Small intestine (tissue), 7 donors: ENCODE results near the gene NEDD8. TPM values are rescaled to one million over a fixed set of nuclear protein-coding genes. Genes with fewer than 3 reads are reported as not detected.
A peak's percentile ranks its signal among the peaks of the same experiment; 100 is the strongest.

Experiments
- DNase-seq, 2 donors: peaks; one replicate each; pipeline versions ENCODE4 v3.0.0 to v3.0.0-alpha.2; 2013
- FAIRE-seq: peaks from 2 replicates; lab custom pipeline; 2012; peaks lifted over from hg19 to GRCh38; lab: Jason Lieb, UNC
- H3K27ac ChIP-seq, 3 donors: one replicate each; pipeline ENCODE4 v1.5.1; 2013; ENCODE audit warnings: low read length in 2 of 3, mild to moderate bottlenecking in 2 of 3, control low read depth in 1 of 3, inconsistent platforms in 1 of 3, low read depth in 1 of 3, moderate library complexity in 1 of 3
- H3K27me3 ChIP-seq, 3 donors: one replicate each; pipeline ENCODE4 v1.6.1; 2013; ENCODE audit warnings: low read length in 3 of 3, inconsistent platforms in 1 of 3; ENCODE audit not compliant: control insufficient read depth in 3 of 3, insufficient read depth in 3 of 3
- H3K36me3 ChIP-seq, 3 donors: one replicate each; pipeline ENCODE4 v1.6.1; 2013; ENCODE audit warnings: low read length in 3 of 3, inconsistent platforms in 1 of 3, low read depth in 1 of 3, mild to moderate bottlenecking in 1 of 3, moderate library complexity in 1 of 3; ENCODE audit not compliant: control insufficient read depth in 3 of 3, insufficient read depth in 2 of 3
- H3K4me1 ChIP-seq, 3 donors: one replicate each; pipeline ENCODE4 v1.6.1; 2013; ENCODE audit warnings: low read length in 2 of 3, inconsistent platforms in 1 of 3, low read depth in 1 of 3, mild to moderate bottlenecking in 1 of 3, moderate library complexity in 1 of 3; ENCODE audit not compliant: control insufficient read depth in 3 of 3, insufficient read depth in 2 of 3
- H3K4me3 ChIP-seq, 3 donors: one replicate each; pipeline ENCODE4 v1.5.1; 2013; ENCODE audit warnings: low read length in 3 of 3, control low read depth in 1 of 3, inconsistent platforms in 1 of 3, low read depth in 1 of 3, mild to moderate bottlenecking in 1 of 3, moderate library complexity in 1 of 3
- H3K9me3 ChIP-seq, 2 donors: one replicate each; pipeline ENCODE4 v1.6.1; 2013; ENCODE audit warnings: low read depth in 1 of 2, low read length in 1 of 2; ENCODE audit not compliant: control insufficient read depth in 2 of 2, insufficient read depth in 1 of 2
- WGBS, 3 donors: extraction: QIAGEN DNeasy Blood & Tissue Kit; methylation state at CpG; one replicate each; pipeline ENCODE4 v1.1.7; 2013; 5-methylcytosine and 5-hydroxymethylcytosine counted together
- polyA plus RNA-seq, 4 donors: library from polyadenylated mRNA; stranded (reverse) in 3 of 4; unstranded in 1 of 4; fragments of 200-250 nt in 3 of 4; fragments of 120-200 nt in 1 of 4; gene quantifications; one replicate each; pipeline versions ENCODE4 v1.2.1 to v1.2.3, GENCODE V29; 2013
- donor health status: healthy with polysubstance abuse.
- donor health status: control.
- donor health status: control.
- donor health status: Bipolar disorder and iron deficiency.
- donor health status: healthy.

NEDD8 gene
- polyA plus RNA-seq, 4 donors: 182 to 225 (median 205) TPM

DNA sequence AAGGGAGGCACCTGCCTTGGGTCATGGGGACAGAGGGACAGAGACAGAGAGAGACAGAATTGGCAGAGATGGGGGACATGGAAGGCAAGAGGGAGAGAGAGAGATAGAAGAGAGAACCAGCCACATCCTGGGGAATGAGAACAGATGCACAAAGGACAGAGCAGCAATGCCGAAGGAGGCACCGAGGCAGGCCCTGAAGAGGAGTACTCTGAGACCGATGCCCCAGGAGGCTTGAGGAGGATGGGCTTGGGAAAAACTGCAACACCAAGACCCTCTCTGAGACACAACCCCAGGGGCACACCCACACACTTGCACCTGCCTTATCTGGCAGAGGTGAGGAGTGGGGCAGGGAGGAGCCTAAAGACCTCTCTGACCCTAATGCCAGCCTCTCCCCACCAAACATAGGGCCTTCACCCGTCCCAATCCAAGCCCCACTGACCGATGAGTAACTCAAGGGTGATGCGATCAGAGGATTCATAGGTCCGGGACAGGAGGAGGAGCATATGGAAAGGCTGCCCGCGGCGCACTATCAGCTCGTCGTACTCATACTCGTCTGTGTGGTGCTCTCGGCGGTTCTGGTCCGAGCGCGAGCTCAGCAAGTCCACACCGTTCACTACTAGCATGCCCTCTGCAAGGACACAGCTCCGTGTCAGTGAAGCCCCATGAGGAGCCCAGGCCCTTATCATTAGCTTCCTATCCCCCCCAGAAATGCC is 29.2 kb upstream of the NEDD8 start:
- Histone ChIP-seq H3K36me3 (peaks cover 0 to 72% (median 3%) of the 10 kb centered on the region in 3 donors), H3K4me3 (no peak overlapping the region), H3K27ac (no peak overlapping the region), H3K9me3 (no peaks in the 10 kb centered on the region), H3K27me3 (no peaks in the 10 kb centered on the region), H3K4me1 (peaks cover 0 to 3% (median 0%) of the 10 kb centered on the region in 3 donors)
- 88 to 93% (median 89%) methylated on average over 20 of the region's 20 CpGs for WGBS, 3 donors
- DNase-seq (no peak), FAIRE-seq (no peak)

DNA sequence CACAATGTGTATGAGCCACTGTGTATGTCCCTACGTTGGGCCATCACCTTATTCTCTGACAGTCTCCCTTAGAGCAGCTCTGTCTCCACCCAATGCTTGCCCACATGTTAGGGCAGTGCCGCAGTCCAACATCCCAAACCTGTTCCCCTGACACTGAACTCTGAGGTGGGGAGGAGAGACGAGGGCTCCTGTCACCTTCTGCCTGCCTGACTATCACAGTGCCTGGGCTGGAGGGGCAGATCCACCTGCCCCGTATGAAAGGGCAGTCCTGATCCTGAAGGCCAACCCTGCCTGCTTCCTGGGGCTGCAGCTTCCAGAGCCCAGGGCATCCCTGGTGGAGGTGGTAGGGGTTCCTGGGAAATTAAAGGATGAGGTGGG is 28.6 kb upstream of the NEDD8 start:
- no peak overlapping the region for H3K27ac ChIP-seq
- H3K27me3 ChIP-seq: no peaks in the 10 kb centered on the region
- H3K4me1 ChIP-seq: peaks cover 0 to 10% (median 0%) of the 10 kb centered on the region in 3 donors
- FAIRE-seq (no peak), DNase-seq (no peak)
- H3K4me3 ChIP-seq: no peak overlapping the region
- 78 to 82% (median 81%) methylated on average over 4 of the region's 4 CpGs for WGBS, 3 donors
- no peaks in the 10 kb centered on the region for H3K9me3 ChIP-seq
- H3K36me3 ChIP-seq: peaks cover 0 to 70% (median 0%) of the 10 kb centered on the region in 3 donors

- no peak overlapping the region for H3K4me3 ChIP-seq
- H3K27me3 ChIP-seq: no peaks in the 10 kb centered on the region
- DNase-seq: peak in 1 of 2 donors; percentile 15
- H3K9me3 ChIP-seq: no peaks in the 10 kb centered on the region
- peaks cover 0 to 68% (median 0%) of the 10 kb centered on the region in 3 donors for H3K36me3 ChIP-seq
- no peak for FAIRE-seq
- no peak overlapping the region for H3K27ac ChIP-seq
- H3K4me1 ChIP-seq: peaks cover 0 to 15% (median 0%) of the 10 kb centered on the region in 3 donors
- WGBS, 3 donors: 64 to 83% (median 75%) methylated on average over 15 to 16 of the region's 16 CpGs
These were observed 28.0 kb upstream of the NEDD8 start for GRCh38 chr14:24260026-24260779.

GRCh38 chr14:24259282-24260025 is 27.3 kb upstream of the NEDD8 start:
- no peak for FAIRE-seq
- WGBS, 3 donors: 79 to 83% (median 80%) methylated on average over 15 to 16 of the region's 16 CpGs
- no peak for DNase-seq
- no peak overlapping the region for H3K4me3 ChIP-seq
- H3K9me3 ChIP-seq: no peaks in the 10 kb centered on the region
- no peak overlapping the region for H3K27ac ChIP-seq
- peaks cover 0 to 21% (median 0%) of the 10 kb centered on the region in 3 donors for H3K4me1 ChIP-seq
- no peaks in the 10 kb centered on the region for H3K27me3 ChIP-seq
- peaks cover 0 to 68% (median 0%) of the 10 kb centered on the region in 3 donors for H3K36me3 ChIP-seq

GRCh38 chr14:24258548-24259265 is 26.5 kb upstream of the NEDD8 start:
- no peak overlapping the region for H3K4me3 ChIP-seq
- no peak overlapping the region for H3K27ac ChIP-seq
- no peaks in the 10 kb centered on the region for H3K27me3 ChIP-seq
- 92 to 94% (median 93%) methylated on average over 18 of the region's 18 CpGs for WGBS, 3 donors
- peaks cover 0 to 21% (median 0%) of the 10 kb centered on the region in 3 donors for H3K4me1 ChIP-seq
- DNase-seq: no peak
- H3K9me3 ChIP-seq: no peaks in the 10 kb centered on the region
- FAIRE-seq: no peak
- peaks cover 0 to 68% (median 0%) of the 10 kb centered on the region in 3 donors for H3K36me3 ChIP-seq

- DNase-seq: peak in 1 of 2 donors; percentile 13
- no peaks in the 10 kb centered on the region for H3K9me3 ChIP-seq
- 78 to 82% (median 79%) methylated on average over 8 to 9 of the region's 9 CpGs for WGBS, 3 donors
- H3K36me3 ChIP-seq: peaks cover 0 to 63% (median 0%) of the 10 kb centered on the region in 3 donors
- FAIRE-seq: no peak
- H3K27ac ChIP-seq: no peak overlapping the region
- peaks cover 0 to 21% (median 0%) of the 10 kb centered on the region in 3 donors for H3K4me1 ChIP-seq
- no peak overlapping the region for H3K4me3 ChIP-seq
- no peaks in the 10 kb centered on the region for H3K27me3 ChIP-seq
These were observed 26.0 kb upstream of the NEDD8 start for GRCh38 chr14:24258119-24258518.

- no peak overlapping the region for H3K27ac ChIP-seq
- no peak for DNase-seq
These were observed 24.8 kb upstream of the NEDD8 start for GRCh38 chr14:24256960-24257359.

More at GRCh38 chr14:24256960-24257359, 24.8 kb upstream of the NEDD8 start:
- FAIRE-seq: no peak
- peaks cover 0 to 33% (median 0%) of the 10 kb centered on the region in 3 donors for H3K4me1 ChIP-seq
- H3K36me3 ChIP-seq: peaks cover 0 to 66% (median 0%) of the 10 kb centered on the region in 3 donors
- WGBS, 3 donors: 81 to 88% (median 85%) methylated on average over 4 of the region's 4 CpGs
- no peak overlapping the region for H3K4me3 ChIP-seq
- no peaks in the 10 kb centered on the region for H3K27me3 ChIP-seq
- H3K9me3 ChIP-seq: no peaks in the 10 kb centered on the region
